K562 (cell line): ENCODE data around the gene CPTP. TPM values are rescaled to one million over a fixed set of nuclear protein-coding genes. Genes with fewer than 3 reads are reported as not detected.
A peak's percentile ranks its signal among the peaks of the same experiment; 100 is the strongest.

Experiments used
- ATAC-seq: fragments of 200-7000 bp; cut with Tn5 transposase; 3 replicates; pipeline ENCODE4 v1.9.1; 2020; ENCODE audit warnings: moderate library complexity
- Bru-seq: library from RNA; stranded (reverse); fragments of 400-500 nt; gene quantifications from one replicate; lab custom pipeline; 2021; lab: Mats Ljungman, UMichigan
- BruChase-seq, 2 experiments: library from RNA; stranded (reverse); fragments of 400-500 nt; gene quantifications; one replicate each; lab custom pipeline; 2021; lab: Mats Ljungman, UMichigan
- BruUV-seq: library from RNA; stranded (reverse); fragments of 400-500 nt; replicated peaks from 2 replicates; lab custom pipeline; 2021; lab: Mats Ljungman, UMichigan
- CTCF ChIA-PET: fragments of 300-600 bp; formaldehyde crosslinking; extraction: SDS; loops from one replicate; lab custom pipeline; 2021; ENCODE audit warnings: low intra/inter-chr PET ratio; lab: Yijun Ruan, JAX
- POLR2A ChIA-PET: fragments of 300-600, 350-650 bp; sonication (Branson Sonifier 250); formaldehyde crosslinking; extraction: SDS; loops from one replicate; lab custom pipeline; 2021; ENCODE audit warnings: antibody characterized with exemption, inconsistent platforms; lab: Yijun Ruan, JAX
- DNase-seq, 4 experiments: peaks; one replicate each; pipeline versions ENCODE4 v3.0.0 to v3.0.0-alpha.2; 2011 to 2018; ENCODE audit warnings: low spot score in 3 of 4, mixed read lengths in 3 of 4; ENCODE audit errors: extremely low read depth in 1 of 4
- FAIRE-seq: peaks from 2 replicates; lab custom pipeline; 2011; peaks lifted over from hg19 to GRCh38; lab: Jason Lieb, UNC
- H2AFZ ChIP-seq: 2 replicates; pipeline ENCODE4 v1.6.0; 2011; ENCODE audit warnings: low read depth, low read length, control low read depth, inconsistent platforms
- H3K27ac ChIP-seq: fragments of 200-600 bp; 3 replicates; pipeline ENCODE4 v1.8.0; 2011; ENCODE audit warnings: low read depth, mild to moderate bottlenecking, control low read depth, inconsistent platforms, low read length, moderate library complexity, mixed read lengths; ENCODE audit errors: extremely low read depth
- H3K27me3 ChIP-seq, 2 experiments: fragments of 300-600 bp in 1 of 2; 2 replicates in 1 of 2; 3 replicates in 1 of 2; pipeline versions ENCODE4 v1.6.0 to v1.8.0; 2011; ENCODE audit warnings: inconsistent platforms in 2 of 2, low read length in 2 of 2, mild to moderate bottlenecking in 1 of 2, mixed read lengths in 1 of 2, moderate library complexity in 1 of 2; ENCODE audit not compliant: control insufficient read depth in 2 of 2, insufficient read depth in 2 of 2
- H3K36me3 ChIP-seq: fragments of 300-600 bp; 3 replicates; pipeline ENCODE4 v1.8.0; 2011; ENCODE audit warnings: mild to moderate bottlenecking, low read length, inconsistent platforms; ENCODE audit not compliant: control insufficient read depth, insufficient read depth
- H3K4me1 ChIP-seq, 2 experiments: fragments of 200-600 bp in 1 of 2; replicated peaks in 1 of 2; 2 replicates in 1 of 2; 3 replicates in 1 of 2; pipeline versions ENCODE4 v1.5.1 to v1.8.0; 2011; ENCODE audit warnings: inconsistent platforms in 2 of 2, low read length in 2 of 2, mild to moderate bottlenecking in 1 of 2, mixed read lengths in 1 of 2, moderate library complexity in 1 of 2; ENCODE audit not compliant: control insufficient read depth in 2 of 2, insufficient read depth in 2 of 2
- H3K4me2 ChIP-seq: 2 replicates; pipeline ENCODE4 v1.6.1; 2011; ENCODE audit warnings: low read length, control low read depth, inconsistent platforms, mixed read lengths; ENCODE audit not compliant: insufficient read depth
- H3K4me3 ChIP-seq: fragments of 200-600 bp; sonication (generic), shearing (Covaris generic); 2 replicates; pipeline ENCODE4 v1.5.1; 2016; ENCODE audit warnings: control low read depth, inconsistent platforms
- H3K79me2 ChIP-seq: fragments of 200-600 bp; 3 replicates; pipeline ENCODE4 v1.8.0; 2011; ENCODE audit warnings: low read length, inconsistent platforms; ENCODE audit not compliant: control insufficient read depth, insufficient read depth
- H3K9ac ChIP-seq, 2 experiments: 2 replicates each; pipeline versions ENCODE4 v1.6.0 to v1.6.1; 2011; ENCODE audit warnings: low read depth in 2 of 2, low read length in 2 of 2, control low read depth in 1 of 2, inconsistent platforms in 1 of 2, mild to moderate bottlenecking in 1 of 2, mixed read lengths in 1 of 2; ENCODE audit not compliant: insufficient read depth in 1 of 2
- H3K9me1 ChIP-seq: one replicate; pipeline ENCODE4 v1.6.0; 2011; ENCODE audit warnings: inconsistent platforms, mild to moderate bottlenecking, low read length, moderate library complexity; ENCODE audit not compliant: control insufficient read depth, insufficient read depth
- H3K9me3 ChIP-seq: replicated peaks from 2 replicates; pipeline ENCODE4 v1.5.1; 2011; ENCODE audit warnings: low read depth, low read length, inconsistent platforms; ENCODE audit not compliant: control insufficient read depth, insufficient read depth
- H4K20me1 ChIP-seq: replicated peaks from 2 replicates; pipeline ENCODE4 v1.6.1; 2011; ENCODE audit warnings: low read length, inconsistent platforms, mixed read lengths; ENCODE audit not compliant: control insufficient read depth, insufficient read depth
- CTCFL ChIP-seq: IDR thresholded peaks from 2 replicates; pipeline ENCODE4 v1.6.1; 2011; ENCODE audit warnings: borderline replicate concordance, low read depth, mild to moderate bottlenecking, moderate library complexity, low read length; ENCODE audit not compliant: insufficient read depth, poor library complexity, severe bottlenecking
- E2F1 ChIP-seq: sonication (generic); formaldehyde crosslinking; IDR thresholded peaks from 2 replicates; pipeline ENCODE4 v1.8.1; 2023; ENCODE audit warnings: mild to moderate bottlenecking, missing genetic modification reagents, moderate library complexity
- EP400 ChIP-seq: fragments of 450-650 bp; IDR thresholded peaks from 2 replicates; pipeline ENCODE4 v1.6.1; 2017; ENCODE audit warnings: antibody characterized with exemption, mild to moderate bottlenecking, moderate library complexity
- MTA2 ChIP-seq: fragments of 450-650 bp; IDR thresholded peaks from 2 replicates; pipeline ENCODE4 v1.6.1; 2016; ENCODE audit warnings: low read depth
- NCOA4 ChIP-seq: fragments of 450-650 bp; IDR thresholded peaks from 2 replicates; pipeline ENCODE4 v1.6.1; 2018; ENCODE audit warnings: mild to moderate bottlenecking; ENCODE audit not compliant: partially characterized antibody
- POLR2G ChIP-seq: fragments of 200-400 bp; formaldehyde crosslinking; IDR thresholded peaks from 2 replicates; pipeline ENCODE4 v1.6.1; 2017; ENCODE audit warnings: low read depth, mild to moderate bottlenecking, antibody characterized with exemption, low read length, moderate library complexity
- POLR3A ChIP-seq: IDR thresholded peaks from 2 replicates; pipeline ENCODE4 v1.6.1; 2011; ENCODE audit warnings: borderline replicate concordance, mild to moderate bottlenecking, moderate library complexity; ENCODE audit not compliant: insufficient read length, insufficient read depth; ENCODE audit errors: extremely low read depth
- RFX5 ChIP-seq: IDR thresholded peaks from 2 replicates; pipeline ENCODE4 v1.6.1; 2011; ENCODE audit warnings: low read depth, mild to moderate bottlenecking, improper control_type of control experiment, low read length
- RUNX1 ChIP-seq: sonication (generic); IDR thresholded peaks from 2 replicates; pipeline ENCODE4 v1.6.1; 2016; ENCODE audit warnings: antibody characterized with exemption, low read depth
- SMARCA5 ChIP-seq: fragments of 450-650 bp; IDR thresholded peaks from 2 replicates; pipeline ENCODE4 v1.6.1; 2016
- SNAPC5 ChIP-seq: fragments of 250-450 bp; sonication (Bioruptor Pico); IDR thresholded peaks from 2 replicates; pipeline ENCODE4 v1.8.0; 2021; ENCODE audit warnings: moderate library complexity, mild to moderate bottlenecking, inconsistent platforms
- TBL1XR1 ChIP-seq, 2 experiments: IDR thresholded peaks; 2 replicates each; pipeline ENCODE4 v1.6.1; 2012; ENCODE audit warnings: improper control_type of control experiment in 2 of 2, low read length in 2 of 2, mild to moderate bottlenecking in 1 of 2
- WGBS: fragments of 100-300 bp; shearing (Covaris generic); methylation state at CpG from one replicate; pipeline ENCODE4 v1.1.6; 2016; ENCODE audit warnings: low coverage, mixed read lengths; ENCODE audit not compliant: insufficient coverage; ENCODE audit errors: missing lambda C conversion rate; 5-methylcytosine and 5-hydroxymethylcytosine counted together
- in situ Hi-C: fragments of 300-500 bp; cut with MboI; formaldehyde crosslinking; loops from 4 replicates; pipeline ENCODE4 v1.15.0; 2018; ENCODE audit warnings: inconsistent platforms, mixed read lengths
- intact Hi-C: fragments of 100-400 bp; cut with micrococcal nuclease; formaldehyde crosslinking; loops from 2 replicates; pipeline ENCODE4 v1.14.2; 2022
- long read RNA-seq, 3 experiments: library from polyadenylated mRNA in 2 of 3; library from RNA in 1 of 3; unstranded in 2 of 3; stranded (forward) in 1 of 3; transcript quantifications; one replicate each; pipeline ENCODE4 v2.0.0, GENCODE V29; 2019 to 2022
- polyA minus RNA-seq, 3 experiments: library from RNA; depleted of rRNA, polyadenylated mRNA; stranded (reverse); fragments of >200 nt; gene quantifications; 2 replicates each; pipeline ENCODE4 v1.2.3, GENCODE V29; 2011
- polyA plus RNA-seq, 8 experiments: library from polyadenylated mRNA; depleted of rRNA in 4 of 8; stranded (reverse) in 5 of 8; unstranded in 3 of 8; fragments of >200 nt; fragmentation: Nextera tagmentation in 2 of 8; fragmentation: Illumina TruSeq in 1 of 8; extraction: Ambion mirVana in 2 of 8; extraction: Trizol in 1 of 8; gene quantifications; 2 replicates each; pipeline versions ENCODE4 v1.2.1 to v1.2.3, GENCODE V29; 2011 to 2014; ENCODE audit warnings: inconsistent platforms in 1 of 8, missing spikeins in 1 of 8
- total RNA-seq, 7 experiments: library from RNA; depleted of rRNA in 6 of 7; stranded (reverse); fragments of >200 nt in 6 of 7; fragmentation: Illumina TruSeq in 2 of 7; extraction: Trizol in 2 of 7; gene quantifications; 2 replicates each; pipeline versions ENCODE4 v1.2.1 to v1.2.3, GENCODE V29; 2011 to 2021; ENCODE audit warnings: low replicate concordance in 1 of 7

The CPTP gene
- total RNA-seq (2011; cell fraction: chromatin; rRNA removed; ENCODE audit: low replicate concordance), result 3.4 and 22.1 TPM in 2 replicates
- total RNA-seq (2011; cell fraction: nucleolus; rRNA removed), result 31.8 and 32.0 TPM in 2 replicates
- 11.2 and 13.9 TPM in 2 replicates for total RNA-seq (2011; cell fraction: nucleoplasm; rRNA removed)
- total RNA-seq (2014; rRNA removed) (21.6 and 33.4 TPM in 2 replicates), total RNA-seq (2014; rRNA removed; fragmentation: Illumina TruSeq; extraction: Trizol) (3.0 and 3.5 TPM in 2 replicates), total RNA-seq (2015; rRNA removed; fragmentation: Illumina TruSeq; extraction: Trizol) (8.4 and 10.1 TPM in 2 replicates), total RNA-seq (2021) (25.4 and 25.8 TPM in 2 replicates), polyA plus RNA-seq (2011; rRNA removed) (3.5 and 5.7 TPM in 2 replicates), polyA plus RNA-seq (2014; fragmentation: Illumina TruSeq; extraction: Trizol) (2.7 and 9.1 TPM in 2 replicates), polyA plus RNA-seq (2014; fragmentation: Nextera tagmentation; extraction: Ambion mirVana) (under 1 TPM; 0.11 to 0.20 TPM), polyA plus RNA-seq (2014; rRNA removed) (12.4 and 12.9 TPM in 2 replicates), polyA minus RNA-seq (2011; rRNA and poly(A)+ RNA removed) (2.1 and 2.4 TPM in 2 replicates), Bru-seq, nascent RNA (percentile 61 among the genes with signal in this experiment), BruChase-seq, experiment 1, labeled RNA remaining after a 2-hour chase (percentile 56 among the genes with signal in this experiment), BruChase-seq, experiment 2, labeled RNA remaining after a 6-hour chase (percentile 57 among the genes with signal in this experiment)
- polyA plus RNA-seq (2011; cell fraction: cytosol; rRNA removed), result 7.2 and 32.1 TPM in 2 replicates
- polyA plus RNA-seq (2011; cell fraction: nucleus; rRNA removed), result 5.6 and 10.3 TPM in 2 replicates
- polyA plus RNA-seq (2012), result 14.5 and 17.3 TPM in 2 replicates
- 9.2 and 12.1 TPM in 2 replicates for polyA minus RNA-seq (2011; cell fraction: cytosol; rRNA and poly(A)+ RNA removed)
- polyA minus RNA-seq (2011; cell fraction: nucleus; rRNA and poly(A)+ RNA removed), result 14.0 and 17.8 TPM in 2 replicates
- long read RNA-seq, experiment 1, transcript CPTP-201 (3 exons, 2,190 nt), result major isoform, 23 of 77 reads
- long read RNA-seq, experiment 1, partial matches to known transcripts, result 5 of 77 reads
- long read RNA-seq, experiment 1, other reads (novel, unspliced or antisense), result 46 of 77 reads
- long read RNA-seq, experiment 2, transcript CPTP-201 (3 exons, 2,190 nt), result major isoform, 37 of 58 reads
- long read RNA-seq, experiment 2, partial matches to known transcripts, result 20 of 58 reads
- long read RNA-seq, experiment 2, other reads (novel, unspliced or antisense), result 0 of 58 reads
- long read RNA-seq, experiment 3, transcript CPTP-201 (3 exons, 2,190 nt), result major isoform, 18 of 20 reads
- long read RNA-seq, experiment 3, partial matches to known transcripts, result 0 of 20 reads
- long read RNA-seq, experiment 3, other reads (novel, unspliced or antisense), result 1 of 20 reads

- intact Hi-C loops, result loop anchor here (2.0 to 5.0 kb wide), 2 partner anchors 16 to 53 kb away; partner anchors contain the start of genes AURKAIP1 and PUSL1
- ATAC-seq, result peak; percentile 92
- POLR2A ChIA-PET, result interaction anchor here (0.6 to 2.1 kb wide), 5 partner anchors 10 to 244 kb away, joined by 3 to 6 read pairs (median 5); no protein-coding TSS in a partner anchor
- peak; percentile 90 for FAIRE-seq
- peak; percentile 97 to 99 (median 98) for DNase-seq
- in situ Hi-C loops, result no loop called here
- Histone ChIP-seq H3K36me3 (peaks cover 48% of the 10 kb centered on the region; the same call in 1 of the 3 replicates), H3K4me3 (peak within 1 kb of the TSS; percentile 99), H3K79me2 (peaks cover 63% of the 10 kb centered on the region), H3K4me1 (peaks cover 16 to 90% of the 10 kb centered on the region in 2 experiments), H4K20me1 (peaks cover 13% of the 10 kb centered on the region; the same call in 1 of the 2 replicates), H3K9me1 (peaks cover 8% of the 10 kb centered on the region), H3K4me2 (peak within 1 kb of the TSS; percentile 85), H3K27ac (peak within 1 kb of the TSS; percentile 89), H3K9ac (peak within 1 kb of the TSS; percentile 93 to 99), H3K27me3 (no peaks in the 10 kb centered on the region), H3K9me3 (peaks cover 1% of the 10 kb centered on the region; the same call in 1 of the 2 replicates), H2AFZ (peak within 1 kb of the TSS; percentile 86)
- 2% methylated on average over 55 of the region's 84 CpGs for WGBS
- BruUV-seq, result no TSS peak
- CTCF ChIA-PET, result no interaction called here
- TF ChIP-seq NCOA4 (no peak), EP400 (peak; percentile 74; the same call in 1 of the 2 replicates), POLR2G (peak; percentile 89), SNAPC5 (no peak), RFX5 (no peak), POLR3A (no peak), SMARCA5 (no peak), CTCFL (no peak), MTA2 (no peak), TBL1XR1 (IDR thresholded peaks at IDR 0.05; ENCODE audit: low read length in 2 of 2) (no peak), E2F1 (CRISPR knock-in tag) (peak; percentile 42; the same call in 1 of the 2 replicates), RUNX1 (no peak)
These were observed at the start of gene CPTP, which contains the start of gene INTS11 for GRCh38 chr1:1324524-1325287. TSS of gene CPTP (plus strand) at chr1:1324802. CDS start at chr1:1326911, 2,109 bp downstream. TSS of gene INTS11 (minus strand) at chr1:1324660. CDS start at chr1:1324608, 52 bp downstream.
